Peyer's patch (tissue), 4 donors: Measurements from ENCODE around the gene BLVRB.

ENCODE experiments used
- POLR2A ChIP-seq, 2 donors: fragments of 450-650 bp; IDR thresholded peaks; one replicate each; pipeline ENCODE4 v1.5.1; 2017; ENCODE audit warnings: antibody characterized with exemption in 2 of 2, mild to moderate bottlenecking in 2 of 2, moderate library complexity in 2 of 2
- TF ChIP-seq, protein P1 (sequence below), 6 experiments: fragments of 450-650 bp in 4 of 6; fragments of 200-600 bp in 2 of 6; sonication (generic) in 1 of 6; IDR thresholded peaks; one replicate each; pipeline ENCODE4 v1.5.1; 2017 to 2019; ENCODE audit warnings: antibody characterized with exemption in 6 of 6, mild to moderate bottlenecking in 3 of 6, moderate library complexity in 1 of 6

DNA sequence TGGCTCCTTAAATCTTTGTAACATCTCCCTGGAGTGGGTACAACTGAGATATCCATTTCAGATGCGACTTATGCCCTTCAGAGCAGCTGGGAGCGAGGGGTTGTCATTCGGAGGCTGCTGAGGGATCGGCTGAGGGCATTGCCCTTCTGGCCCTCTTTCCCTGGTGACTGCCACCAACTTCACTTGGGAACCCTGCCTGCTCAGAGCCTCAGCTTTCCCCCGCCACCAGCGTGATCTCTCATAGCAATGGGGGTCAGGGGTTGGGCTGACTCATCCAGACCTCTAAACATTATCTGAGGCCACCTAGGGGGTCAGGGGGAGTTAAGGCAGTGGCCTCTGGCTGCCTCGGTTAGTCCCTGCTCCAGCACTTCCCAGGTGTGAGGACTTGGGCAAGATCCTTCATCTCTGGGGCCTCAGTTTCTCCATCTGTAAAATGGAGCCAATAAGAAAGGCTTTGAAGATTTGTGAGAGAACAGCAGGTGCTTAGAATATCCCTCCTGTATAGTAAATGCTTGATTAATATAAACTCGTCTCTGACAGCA lies 53.5 kb downstream of the BLVRB start:
- TF ChIP-seq, protein P1, sequence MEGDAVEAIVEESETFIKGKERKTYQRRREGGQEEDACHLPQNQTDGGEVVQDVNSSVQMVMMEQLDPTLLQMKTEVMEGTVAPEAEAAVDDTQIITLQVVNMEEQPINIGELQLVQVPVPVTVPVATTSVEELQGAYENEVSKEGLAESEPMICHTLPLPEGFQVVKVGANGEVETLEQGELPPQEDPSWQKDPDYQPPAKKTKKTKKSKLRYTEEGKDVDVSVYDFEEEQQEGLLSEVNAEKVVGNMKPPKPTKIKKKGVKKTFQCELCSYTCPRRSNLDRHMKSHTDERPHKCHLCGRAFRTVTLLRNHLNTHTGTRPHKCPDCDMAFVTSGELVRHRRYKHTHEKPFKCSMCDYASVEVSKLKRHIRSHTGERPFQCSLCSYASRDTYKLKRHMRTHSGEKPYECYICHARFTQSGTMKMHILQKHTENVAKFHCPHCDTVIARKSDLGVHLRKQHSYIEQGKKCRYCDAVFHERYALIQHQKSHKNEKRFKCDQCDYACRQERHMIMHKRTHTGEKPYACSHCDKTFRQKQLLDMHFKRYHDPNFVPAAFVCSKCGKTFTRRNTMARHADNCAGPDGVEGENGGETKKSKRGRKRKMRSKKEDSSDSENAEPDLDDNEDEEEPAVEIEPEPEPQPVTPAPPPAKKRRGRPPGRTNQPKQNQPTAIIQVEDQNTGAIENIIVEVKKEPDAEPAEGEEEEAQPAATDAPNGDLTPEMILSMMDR (IDR thresholded peaks at IDR 0.05): no peak
- no peak for TF ChIP-seq POLR2A (IDR thresholded peaks at IDR 0.05)
